Muscle of arm (tissue), 12 donors: Measurements from ENCODE around the gene SHANK1. TPM values are rescaled to one million over a fixed set of nuclear protein-coding genes. Genes with fewer than 3 reads are reported as not detected.

Experiments
- DNase-seq: peaks from one replicate; pipeline ENCODE4 v3.0.0-alpha.2; 2013
- polyA plus RNA-seq, 12 donors: library from polyadenylated mRNA; unstranded; fragments of 120-200 nt; gene quantifications; one replicate each; pipeline ENCODE4 v1.2.1, GENCODE V29; 2013; ENCODE audit not compliant: insufficient read length in 12 of 12

Gene SHANK1
- polyA plus RNA-seq, 12 donors, result 11.4 to 87.6 (median 22.0) TPM; not detected in 1

DNA sequence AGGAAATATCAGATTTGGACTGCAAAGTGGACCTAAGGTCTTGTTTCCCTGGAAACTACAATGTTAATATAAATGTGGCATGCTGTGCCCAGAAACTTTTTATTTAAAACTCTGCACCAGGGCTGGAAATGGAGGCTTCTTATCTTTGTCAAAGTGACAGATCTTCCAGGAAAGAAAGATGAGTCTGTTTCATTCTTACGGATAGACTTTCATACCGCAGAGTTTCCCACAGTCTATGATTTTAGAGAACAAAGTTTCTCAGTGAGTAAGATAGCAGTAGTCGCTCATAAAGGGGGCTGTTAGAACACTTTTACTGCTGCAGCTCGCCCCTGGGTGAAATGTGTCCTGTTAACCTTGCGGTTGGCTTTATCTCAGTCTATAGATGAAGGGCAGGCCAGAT lies 10.3 kb upstream of the SHANK1 start:
- no peak for DNase-seq

DNA sequence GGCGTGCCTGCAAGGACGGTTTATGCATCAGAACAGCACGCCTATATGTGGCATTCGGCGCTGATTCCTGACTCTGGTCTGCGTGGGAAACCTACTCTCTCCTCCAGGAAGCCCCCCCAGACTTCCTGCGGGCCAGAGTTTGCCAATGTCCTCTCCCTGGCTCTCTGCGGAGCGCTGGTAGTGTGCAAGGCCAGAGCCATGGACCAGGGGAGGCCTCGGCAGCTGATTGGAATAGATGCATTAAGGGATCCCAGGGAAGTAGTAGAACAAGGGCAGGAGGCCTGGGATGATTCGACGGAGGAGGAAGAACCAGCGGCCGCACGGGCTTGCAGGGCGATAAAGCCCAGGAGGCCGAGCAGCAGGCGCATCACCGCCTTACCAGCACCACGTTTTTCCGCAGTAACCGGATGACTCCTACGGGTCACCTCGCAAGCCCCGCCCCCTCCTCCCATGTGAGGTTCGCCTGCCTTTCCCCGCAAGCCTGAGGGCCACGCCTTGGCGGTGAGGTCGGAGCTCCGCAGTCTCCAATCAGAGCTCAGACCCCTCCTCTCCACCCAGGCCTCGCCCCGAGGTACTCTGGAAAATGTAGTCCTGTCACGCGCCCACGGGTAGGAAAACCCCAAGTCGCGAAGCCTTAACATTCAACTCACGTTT lies 8.6 kb upstream of the SHANK1 start:
- DNase-seq, result no peak

DNA sequence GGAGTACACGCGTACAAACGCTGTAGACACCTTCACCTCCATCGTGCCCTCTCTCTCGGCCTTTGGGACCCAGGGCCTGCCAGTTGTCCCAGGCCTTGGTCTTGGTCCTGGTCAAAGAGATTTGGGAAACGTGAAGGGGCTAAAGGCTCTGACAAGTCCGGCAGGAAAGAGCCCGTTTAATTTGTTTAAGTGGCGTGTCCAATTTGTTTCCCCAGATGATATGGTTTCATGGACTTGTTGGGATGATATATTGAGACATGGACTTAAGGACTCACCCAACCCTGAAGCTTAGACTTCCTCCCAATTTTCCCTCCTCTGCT lies 6.3 kb upstream of the SHANK1 start:
- DNase-seq, result no peak

DNA sequence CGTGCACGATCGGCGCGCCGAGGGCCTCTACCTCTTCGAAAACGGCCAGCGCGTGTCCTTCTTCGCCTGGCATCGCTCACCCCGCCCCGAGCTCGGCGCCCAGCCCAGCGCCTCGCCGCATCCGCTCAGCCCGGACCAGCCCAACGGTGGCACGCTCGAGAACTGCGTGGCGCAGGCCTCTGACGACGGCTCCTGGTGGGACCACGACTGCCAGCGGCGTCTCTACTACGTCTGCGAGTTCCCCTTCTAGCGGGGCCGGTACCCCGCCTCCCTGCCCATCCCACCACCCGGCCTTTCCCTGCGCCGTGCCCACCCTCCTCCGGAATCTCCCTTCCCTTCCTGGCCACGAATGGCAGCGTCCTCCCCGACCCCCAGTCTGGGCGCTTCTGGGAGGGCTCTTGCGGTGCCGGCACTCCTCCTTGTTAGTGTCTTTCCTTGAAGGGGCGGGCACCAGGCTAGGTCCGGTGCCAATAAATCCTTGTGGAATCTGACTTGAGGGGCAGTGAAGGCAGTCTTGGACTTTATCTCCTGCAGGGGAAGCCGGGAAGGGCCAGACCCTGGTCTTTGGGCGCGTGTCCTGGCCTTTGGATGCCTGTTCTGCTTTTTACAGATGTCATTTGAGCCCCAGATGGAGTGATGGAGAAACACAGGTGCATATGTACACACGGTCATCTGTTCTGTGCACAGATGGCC lies 5.8 kb upstream of the SHANK1 start:
- no peak for DNase-seq

DNA sequence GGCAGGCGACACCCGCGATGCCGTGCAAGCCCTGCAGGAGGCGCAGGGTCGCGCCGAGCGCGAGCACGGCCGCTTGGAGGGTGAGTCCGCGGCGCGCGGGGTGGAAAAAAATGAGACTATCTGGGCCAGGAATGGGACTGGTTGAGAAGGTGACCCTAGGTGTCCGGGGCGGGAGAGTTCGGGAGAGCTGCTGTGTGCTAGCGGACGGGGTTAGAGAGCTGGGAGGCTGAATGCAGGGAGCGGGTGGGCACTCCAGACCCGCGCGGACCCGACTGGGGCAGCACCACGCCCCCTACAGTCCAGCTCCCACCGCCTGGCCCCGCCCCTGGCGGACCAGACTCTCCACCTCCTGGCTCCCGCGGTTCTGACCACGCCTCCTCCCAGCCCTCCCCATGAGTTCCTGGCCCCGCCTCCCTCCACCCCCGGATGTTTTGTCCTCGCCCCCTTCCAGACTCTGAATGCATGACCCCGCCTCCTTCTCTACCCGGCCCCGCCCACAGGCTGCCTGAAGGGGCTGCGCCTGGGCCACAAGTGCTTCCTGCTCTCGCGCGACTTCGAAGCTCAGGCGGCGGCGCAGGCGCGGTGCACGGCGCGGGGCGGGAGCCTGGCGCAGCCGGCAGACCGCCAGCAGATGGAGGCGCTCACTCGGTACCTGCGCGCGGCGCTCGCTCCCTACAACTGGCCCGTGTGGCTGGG lies 5.1 kb upstream of the SHANK1 start:
- DNase-seq, result peak; percentile 99

DNA sequence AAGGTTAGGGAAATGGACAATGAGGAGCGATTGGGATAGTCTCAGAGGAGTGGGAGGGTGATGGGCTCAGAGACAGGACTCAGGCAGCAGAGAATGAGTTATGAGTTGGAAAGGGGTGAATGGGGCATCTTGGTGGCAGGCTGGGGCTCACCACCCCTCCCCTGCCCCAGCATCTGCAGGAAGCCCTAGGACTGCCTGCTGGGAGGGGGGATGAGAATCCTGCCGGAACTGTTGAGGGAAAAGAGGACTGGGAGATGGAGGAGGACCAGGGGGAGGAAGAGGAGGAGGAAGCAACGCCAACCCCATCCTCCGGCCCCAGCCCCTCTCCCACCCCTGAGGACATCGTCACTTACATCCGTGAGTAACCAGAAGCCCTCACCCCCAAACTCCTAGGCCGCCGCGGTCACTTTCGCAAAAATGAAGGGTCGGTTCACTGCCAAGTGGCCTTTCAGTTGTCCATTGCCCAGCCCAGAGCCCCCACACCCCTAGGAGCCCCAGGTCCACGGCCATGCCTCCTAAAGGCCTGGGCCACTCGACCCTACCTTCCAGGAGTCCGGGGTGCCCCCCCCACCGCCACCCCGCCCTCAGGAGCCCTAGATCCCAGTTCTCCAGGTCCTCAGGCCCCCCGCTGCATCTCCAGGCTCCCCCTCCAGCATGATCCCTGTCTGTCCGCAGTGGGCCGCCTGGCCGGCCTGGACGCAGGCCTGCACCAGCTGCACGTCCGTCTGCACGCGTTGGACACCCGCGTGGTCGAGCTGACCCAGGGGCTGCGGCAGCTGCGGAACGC lies 4.3 kb upstream of the SHANK1 start:
- no peak for DNase-seq

DNA sequence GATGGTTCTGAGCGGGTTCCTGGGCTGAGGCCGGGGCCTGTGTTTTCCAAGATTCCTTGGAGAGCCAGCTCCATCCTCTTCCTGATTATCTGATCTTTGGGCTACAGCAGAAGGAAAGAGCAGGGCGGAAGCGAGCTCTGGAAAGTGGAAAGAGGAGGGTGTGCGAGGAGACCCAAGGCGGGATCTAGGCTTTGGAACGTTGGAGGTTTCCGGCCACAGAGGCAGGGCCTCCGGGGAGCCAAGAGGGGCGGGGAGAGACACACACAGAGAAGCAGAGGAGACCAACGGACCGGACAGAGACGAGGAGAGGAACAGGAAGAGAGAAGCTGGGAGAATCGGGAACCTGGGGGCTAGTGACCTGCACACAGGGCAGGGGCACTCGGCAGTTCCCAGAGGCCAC lies 3.5 kb upstream of the SHANK1 start, which contains the start of gene CLEC11A:
CLEC11A (plus strand) TSS at position 296 of the 400 bp plus-strand sequence. CDS start 162 bp downstream, outside the sequence.
- DNase-seq, result peak; percentile 74

DNA sequence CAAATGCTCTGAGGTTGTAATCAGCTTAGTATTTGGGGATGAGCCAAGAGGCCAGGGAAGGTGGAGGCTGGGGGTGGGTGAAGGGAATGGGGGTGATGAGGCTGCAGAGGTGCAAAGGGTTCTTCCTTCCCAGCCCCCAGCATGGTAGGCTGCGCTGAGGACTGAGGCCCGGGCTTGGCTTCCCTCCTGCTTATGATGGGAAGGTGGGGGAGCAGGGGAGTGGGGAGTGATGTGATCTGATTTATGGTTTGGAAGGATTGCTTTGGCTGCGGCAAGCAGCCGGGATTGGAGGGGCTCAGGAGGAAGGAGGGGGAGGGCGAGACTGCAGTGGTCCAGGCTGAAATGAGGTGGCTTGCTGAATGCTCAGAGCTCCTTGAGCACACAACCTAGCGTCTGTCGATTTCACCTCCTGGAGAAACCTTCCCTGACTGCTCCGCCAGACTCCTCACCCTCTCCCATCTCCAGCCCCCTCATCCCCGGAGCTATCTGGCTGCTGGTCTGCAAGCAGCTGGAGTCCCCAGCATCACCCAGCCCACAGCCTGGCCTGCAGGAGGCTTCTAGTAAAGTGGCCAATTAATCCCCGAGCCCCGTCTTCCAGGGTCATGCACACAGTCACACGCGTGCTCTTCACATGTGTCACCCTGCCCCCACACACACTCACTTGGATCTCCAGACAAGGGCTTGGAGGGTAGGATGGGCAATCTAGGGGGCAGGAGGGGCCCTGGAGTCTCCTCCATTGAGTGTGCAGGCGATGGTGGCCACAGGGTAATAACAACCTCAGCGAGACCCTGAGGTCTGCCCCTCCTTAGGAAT lies 2.8 kb upstream of the SHANK1 start:
- no peak for DNase-seq

DNA sequence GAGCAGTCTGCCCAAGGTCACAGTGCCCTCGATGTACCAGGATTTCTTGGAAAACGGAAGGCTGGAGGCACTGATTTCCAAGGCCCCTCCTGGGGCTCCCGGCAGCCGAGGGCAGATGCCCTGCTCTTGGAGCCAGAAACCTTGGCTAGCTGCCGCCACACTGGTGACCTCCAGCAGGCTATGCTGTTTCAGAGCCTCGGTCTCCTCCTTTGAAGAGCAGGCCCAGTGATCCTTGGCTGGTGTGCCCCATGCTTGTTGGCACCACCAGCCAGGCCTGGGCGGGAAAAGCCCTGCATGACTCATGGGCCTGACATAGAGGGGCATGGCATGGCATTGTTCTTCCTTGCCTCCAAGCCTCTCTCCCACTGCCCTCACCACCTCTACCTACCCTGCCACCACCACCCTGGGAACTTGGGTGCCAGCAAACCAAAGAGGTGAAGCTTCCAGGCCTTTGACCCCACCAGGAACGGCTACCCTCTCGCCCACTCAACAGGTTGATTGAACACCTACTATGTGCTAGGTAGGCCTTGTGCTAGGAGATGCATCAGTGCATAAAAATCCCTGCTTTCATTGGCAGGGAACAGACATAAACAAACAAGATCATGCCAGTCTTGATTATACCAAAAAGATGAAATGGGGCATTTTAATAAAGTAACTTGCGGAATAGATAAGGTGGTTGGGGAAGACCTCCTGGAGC lies 2.0 kb upstream of the SHANK1 start:
- no peak for DNase-seq

DNA sequence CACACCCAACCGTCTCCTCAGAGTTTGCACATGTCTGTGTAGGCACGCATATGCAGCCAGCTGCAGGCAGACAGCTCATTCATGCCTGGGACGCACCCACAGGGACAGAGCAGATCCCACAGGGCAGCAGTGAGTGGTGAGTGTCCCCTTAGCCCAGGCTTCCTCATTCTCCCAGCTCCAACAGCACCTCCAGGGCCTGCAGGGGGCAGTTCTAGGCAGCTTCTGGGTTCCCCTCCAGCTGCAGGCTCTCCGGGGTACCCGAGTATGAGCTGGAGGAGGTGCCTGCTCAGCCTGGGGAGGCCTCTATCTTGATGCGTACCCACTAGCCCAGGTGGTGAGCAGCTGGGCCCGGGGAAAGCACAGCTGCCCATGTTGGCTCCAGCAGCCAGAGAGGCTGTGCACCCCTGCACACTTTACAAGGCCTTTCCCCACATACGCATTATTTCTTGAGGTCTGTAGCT lies 1.3 kb upstream of the SHANK1 start:
- DNase-seq, result no peak

DNA sequence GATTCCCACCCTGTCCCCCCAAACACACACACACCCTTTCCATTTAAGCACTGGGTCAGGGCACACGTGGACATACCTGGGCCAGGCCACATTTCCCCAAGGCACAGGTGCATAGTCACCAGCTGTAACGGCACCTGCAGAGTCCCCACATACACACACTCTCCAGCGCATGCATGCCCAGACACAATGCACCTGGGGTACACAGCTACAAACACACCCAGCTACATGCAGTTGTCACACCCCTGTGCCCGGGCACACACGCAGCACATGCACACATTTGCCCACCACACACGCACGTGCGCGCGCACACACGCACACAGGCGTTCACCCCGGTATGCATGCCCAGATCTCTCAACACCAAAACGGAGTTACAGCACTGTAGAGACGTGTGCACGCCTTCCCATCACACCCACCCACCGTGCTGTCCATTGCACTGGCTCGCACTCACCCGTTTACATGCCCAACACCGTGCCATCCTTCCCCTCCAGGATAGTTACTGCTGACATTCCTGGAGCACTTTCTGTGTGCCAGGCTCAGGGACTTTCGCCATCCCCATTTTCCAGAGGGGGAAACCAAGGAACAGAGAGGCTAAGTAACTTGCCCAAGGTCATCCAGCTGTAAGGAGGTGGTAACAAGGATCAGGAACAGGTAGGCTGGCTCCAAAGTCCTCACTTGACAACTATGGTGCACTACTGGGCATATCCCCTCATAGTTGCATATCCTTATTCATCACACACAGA lies 749 bp upstream of the SHANK1 start:
- DNase-seq, result no peak

DNA sequence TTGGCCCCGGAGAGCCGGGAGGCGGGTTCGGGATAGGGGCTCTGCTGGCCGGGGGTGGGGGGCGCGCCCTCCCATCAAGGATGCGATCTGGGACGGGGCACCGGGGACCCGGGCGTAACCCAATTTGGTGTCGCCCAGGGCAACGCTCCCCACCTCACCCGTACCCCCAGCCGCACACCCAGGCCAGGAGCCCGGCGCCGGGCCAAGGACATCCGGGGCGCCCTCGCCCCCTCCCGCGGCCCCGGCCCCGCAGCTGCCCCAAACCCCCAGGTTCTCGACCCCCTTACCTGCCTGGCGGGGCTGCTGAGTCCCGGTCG lies 525 bp downstream of the SHANK1 start:
- no peak for DNase-seq

DNA sequence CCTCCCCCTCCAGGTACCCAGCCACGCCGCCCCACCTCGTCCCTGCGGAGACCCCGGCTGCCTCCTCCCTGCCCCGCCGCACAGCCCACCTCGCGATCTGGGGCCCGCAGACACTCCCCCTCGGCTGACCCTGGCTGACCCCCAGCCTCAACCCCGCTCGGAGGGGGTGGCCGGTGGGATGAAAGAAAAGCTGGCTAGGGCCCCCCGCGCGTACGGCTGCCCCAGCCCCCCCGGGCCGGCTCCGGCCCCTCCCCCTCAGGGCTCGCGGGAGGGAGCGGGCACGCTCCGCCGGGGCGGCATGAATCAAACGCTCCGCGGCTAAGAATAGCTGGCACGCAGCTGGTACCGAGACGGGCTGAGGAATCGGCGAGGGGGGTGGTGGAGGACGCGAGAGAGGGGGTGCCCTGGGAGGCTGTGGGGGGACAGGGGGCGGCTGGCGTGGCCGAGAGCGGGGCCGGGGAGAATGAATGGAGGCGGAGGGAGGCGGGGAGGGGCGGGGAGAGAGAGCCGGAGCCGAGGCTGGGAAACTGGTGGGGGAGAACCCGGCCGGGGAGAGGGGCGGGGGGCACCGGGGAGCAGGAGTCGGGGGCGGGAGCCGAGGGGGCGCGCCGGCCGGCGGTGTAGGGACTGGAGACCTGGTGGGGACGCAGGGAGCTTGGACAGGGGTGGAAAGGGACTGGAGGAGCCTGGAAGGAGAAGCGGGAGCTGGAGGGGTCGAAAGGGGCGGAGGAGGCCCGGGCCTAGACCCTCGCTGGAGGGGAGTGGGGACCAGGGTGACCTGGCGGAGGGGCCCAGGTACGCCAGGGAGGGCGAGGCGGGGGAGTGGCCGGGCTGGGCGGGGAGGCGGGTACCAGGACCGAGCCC lies 1.1 kb downstream of the SHANK1 start:
- no peak for DNase-seq

DNA sequence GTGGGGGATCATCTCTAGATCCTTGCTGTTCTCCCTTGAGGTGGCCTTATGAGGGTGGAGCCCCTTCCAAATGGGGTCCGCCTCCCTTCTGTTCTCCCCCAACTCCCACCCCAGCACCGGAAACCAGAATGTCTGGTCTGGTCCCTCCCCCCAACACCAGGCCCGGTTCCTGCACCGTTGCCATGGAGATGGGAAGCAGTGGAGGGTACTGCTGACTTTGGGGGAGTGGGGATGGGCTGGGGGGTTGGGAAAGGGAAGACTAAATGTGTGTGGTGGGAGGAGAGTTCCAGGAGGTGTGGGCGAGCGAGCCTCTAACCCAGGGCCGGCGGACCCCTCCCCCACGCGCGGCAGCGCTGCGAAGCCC lies 1.7 kb downstream of the SHANK1 start:
- no peak for DNase-seq

DNA sequence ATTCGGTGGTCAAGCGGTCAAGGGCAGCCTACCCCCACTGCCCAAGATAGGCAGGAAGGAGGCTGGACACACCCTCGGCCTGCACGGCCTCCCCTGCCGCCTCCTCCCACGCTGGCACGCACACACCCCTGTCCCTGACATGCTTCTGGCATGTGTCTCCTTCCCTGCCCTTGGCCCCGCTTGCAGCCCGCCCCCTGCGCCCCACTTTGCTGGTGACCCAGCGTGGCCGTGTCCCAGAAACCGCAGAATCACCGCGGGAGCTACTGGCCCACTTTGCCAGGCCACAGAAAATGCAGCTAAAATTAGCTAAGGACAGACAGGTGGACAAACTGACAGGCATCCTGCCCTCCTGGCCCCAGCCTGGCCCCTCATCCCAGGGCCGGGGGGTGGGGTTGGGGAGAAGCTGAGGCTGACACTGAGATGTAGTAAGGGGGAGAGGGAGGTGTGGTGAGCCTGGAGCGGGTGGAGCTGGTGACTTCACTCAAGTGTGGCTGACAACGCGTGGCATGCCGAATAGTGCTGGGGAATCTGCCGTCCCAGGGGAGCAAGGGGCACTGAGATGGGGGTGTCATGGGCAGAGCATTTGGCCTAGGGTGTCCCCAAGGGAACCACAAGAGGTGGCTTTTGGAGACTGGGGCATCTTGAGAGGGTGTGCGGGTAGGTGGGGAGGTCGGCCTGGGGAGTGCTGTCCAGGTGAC lies 2.4 kb downstream of the SHANK1 start:
- DNase-seq, result no peak

DNA sequence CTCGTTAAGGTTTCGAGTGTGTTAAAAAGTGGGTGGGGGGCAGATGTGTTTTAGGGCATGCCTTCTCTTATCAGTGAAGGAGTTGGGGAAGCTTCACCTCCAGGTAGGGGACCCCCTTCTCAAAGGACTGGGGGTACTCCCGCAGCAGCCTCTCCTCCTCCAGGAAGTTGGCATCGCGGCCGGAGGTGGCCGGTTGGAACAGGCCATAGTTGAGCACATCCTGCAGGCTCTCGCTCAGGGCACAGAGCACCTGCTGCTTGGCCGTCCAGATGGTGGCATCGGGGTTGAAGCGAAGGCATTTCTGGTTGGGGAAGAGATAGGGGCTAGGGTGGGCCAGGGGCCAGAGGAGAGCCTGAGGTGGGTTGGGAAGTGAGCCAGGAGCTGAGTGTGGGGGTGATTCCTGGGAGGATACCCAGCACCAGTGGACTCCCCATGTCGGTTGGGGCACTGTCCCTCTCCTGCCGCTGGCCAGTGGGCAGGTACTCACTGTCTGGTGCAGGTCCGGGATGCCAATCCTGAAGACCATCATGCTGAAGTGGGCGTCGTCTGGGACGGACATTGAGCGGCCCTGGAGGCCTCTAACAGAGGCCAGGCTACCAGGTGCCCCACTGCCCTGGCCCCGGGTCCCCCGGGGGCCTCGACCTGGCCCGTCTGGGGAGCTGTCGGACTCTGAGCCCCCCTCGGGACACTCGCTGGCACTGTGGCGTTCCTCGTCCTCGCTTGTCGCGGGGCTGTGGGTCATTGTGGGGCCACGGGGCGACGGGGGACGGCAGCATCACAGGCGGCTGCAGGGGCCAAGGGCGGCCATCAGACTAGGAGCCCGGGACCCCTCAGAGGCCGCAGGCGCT lies 3.2 kb downstream of the SHANK1 start:
- no peak for DNase-seq

DNA sequence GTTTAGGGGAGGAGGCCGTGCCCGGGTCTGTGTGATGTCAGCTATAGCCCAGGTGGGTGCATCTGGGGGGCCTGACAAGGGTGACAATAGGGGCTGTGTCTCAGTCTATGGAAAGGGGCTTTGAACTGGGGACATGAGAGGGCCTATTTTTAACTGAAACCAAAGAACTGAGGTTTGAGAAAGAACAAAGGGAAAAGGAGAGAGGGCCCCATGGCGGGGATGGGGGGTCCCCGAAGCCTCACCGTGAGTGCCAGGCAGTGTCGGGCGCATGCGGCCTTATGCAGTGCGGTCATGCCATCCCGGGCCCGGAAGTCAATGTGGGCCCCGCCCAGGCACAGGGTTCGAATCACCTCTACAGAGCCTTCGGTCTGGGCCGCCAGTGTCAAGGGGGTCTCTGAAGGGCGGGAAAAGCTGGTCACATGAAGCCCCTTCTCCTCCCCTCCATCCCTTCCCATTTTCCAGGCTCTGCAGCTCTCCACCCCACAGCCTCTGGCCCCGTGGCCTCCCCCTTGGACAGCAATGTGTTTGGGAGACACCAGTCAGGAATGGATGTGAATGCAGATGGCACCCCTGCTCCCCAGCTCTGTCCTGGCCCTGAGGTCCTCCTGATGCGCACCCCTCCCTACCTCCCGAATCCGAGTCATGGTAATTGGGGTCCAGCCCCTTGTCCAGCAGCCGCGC lies 5.9 kb downstream of the SHANK1 start:
- DNase-seq, result no peak
